Forelimb muscle (tissue), 1 donor: Measurements from ENCODE around the gene FBXO41. TPM values are rescaled to one million over a fixed set of nuclear protein-coding genes. Genes with fewer than 3 reads are reported as not detected.
"Not testable (repeated sequence)": the region's sequence is repeated elsewhere in the genome, so short reads cannot be mapped to it uniquely, and the experiment has no call there.

Experiments used
- DNase-seq: peaks from one replicate; pipeline ENCODE4 v3.0.0-alpha.2; 2013; ENCODE audit warnings: low read depth
- polyA plus RNA-seq: library from polyadenylated mRNA; unstranded; fragments of 120-200 nt; gene quantifications from one replicate; pipeline ENCODE4 v1.2.1, GENCODE V29; 2013; ENCODE audit not compliant: insufficient read length

Gene FBXO41
- polyA plus RNA-seq, 1 donor: 0.18 TPM

- DNase-seq: no peak
These were observed 1.9 kb upstream of the FBXO41 start for GRCh38 chr2:73286134-73286655.

DNA sequence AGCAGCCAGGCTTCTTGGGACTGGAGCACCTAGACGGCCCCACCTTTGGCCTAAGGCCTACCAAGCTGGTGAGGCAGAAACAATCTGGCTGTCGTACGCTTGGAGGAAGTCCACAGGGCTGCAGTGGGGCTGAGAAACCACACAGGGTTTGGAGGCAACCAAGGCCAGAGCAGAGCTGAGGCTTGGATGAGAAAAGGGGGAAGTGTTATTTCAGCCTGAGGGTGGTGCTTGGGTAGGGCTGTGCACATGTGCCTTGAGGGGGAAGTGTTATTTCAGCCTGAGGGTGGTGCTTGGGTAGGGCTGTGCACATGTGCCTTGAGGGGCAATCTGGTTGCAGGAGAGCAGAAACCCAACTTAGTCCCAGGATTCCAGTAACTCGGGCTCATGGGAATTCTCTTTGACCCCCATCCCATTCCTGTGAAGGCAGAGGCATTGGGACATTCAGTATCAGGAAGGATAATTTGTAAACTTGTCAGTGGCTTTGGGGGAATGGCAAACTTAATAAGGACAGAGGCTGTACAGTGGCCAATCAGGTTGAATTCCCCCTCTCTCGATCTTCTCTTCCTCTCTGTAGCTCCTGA lies 971 bp upstream of the FBXO41 start:
- DNase-seq: no peak

- DNase-seq: no peak
These were observed 558 bp downstream of the FBXO41 start for GRCh38 chr2:73283545-73284295.

- DNase-seq: no peak
These were observed 1.2 kb downstream of the FBXO41 start for GRCh38 chr2:73282924-73283544.

- no peak for DNase-seq
These were observed 3.0 kb downstream of the FBXO41 start for GRCh38 chr2:73281244-73281643.

GRCh38 chr2:73279852-73280251 lies 4.4 kb downstream of the FBXO41 start:
- DNase-seq: no peak

- no peak for DNase-seq
These were observed 12.0 kb downstream of the FBXO41 start for GRCh38 chr2:73272270-73272669.

GRCh38 chr2:73269686-73270465 lies 14.4 kb downstream of the FBXO41 start:
- no peak for DNase-seq

DNA sequence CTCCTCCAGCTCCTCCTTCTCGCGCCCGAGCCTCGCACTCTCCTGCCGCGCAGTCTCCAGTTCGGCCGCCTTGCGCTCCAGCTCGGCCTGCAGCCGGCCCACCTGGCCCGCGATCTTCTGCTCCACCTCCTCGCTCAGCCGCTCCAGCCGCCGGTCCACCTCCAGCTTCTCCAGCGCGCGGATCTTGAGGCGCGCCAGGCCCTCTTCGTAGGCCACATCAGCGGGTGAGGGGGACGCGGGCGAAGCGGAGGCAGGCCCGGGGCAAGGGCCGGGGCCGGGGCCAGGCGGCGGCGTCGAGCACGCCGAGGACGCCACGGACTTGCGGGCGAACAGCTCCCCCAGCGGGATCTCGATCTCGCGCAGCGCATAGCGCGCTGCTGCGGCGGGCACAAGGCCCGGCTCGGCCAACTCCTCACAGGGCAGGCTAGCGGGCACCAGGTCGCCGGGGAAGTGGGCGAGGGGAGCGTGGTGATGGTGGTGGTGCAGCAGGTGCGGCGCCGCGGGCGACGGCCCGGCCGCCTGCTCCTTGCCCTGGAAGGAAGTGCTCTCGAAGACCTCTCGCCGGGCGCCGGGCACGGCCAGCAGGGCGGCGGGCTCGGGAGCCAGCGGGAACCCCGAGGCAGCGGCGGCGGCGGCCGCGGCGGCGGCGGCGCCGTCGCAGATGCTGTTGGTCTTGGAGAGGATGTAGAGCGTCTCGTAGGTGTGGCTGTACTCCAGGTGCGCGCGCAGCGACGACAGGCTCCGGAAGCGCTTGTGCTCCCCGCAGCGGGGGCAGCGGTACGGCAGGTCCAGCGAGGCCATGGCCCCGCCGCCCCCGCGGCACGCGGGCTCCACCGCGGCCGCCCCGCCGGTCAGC lies 15.2 kb downstream of the FBXO41 start:
- DNase-seq: no peak

- DNase-seq: no peak
These were observed 15.9 kb downstream of the FBXO41 start for GRCh38 chr2:73268366-73268829.

- DNase-seq: no peak
These were observed 17.3 kb downstream of the FBXO41 start for GRCh38 chr2:73267008-73267407.

DNA sequence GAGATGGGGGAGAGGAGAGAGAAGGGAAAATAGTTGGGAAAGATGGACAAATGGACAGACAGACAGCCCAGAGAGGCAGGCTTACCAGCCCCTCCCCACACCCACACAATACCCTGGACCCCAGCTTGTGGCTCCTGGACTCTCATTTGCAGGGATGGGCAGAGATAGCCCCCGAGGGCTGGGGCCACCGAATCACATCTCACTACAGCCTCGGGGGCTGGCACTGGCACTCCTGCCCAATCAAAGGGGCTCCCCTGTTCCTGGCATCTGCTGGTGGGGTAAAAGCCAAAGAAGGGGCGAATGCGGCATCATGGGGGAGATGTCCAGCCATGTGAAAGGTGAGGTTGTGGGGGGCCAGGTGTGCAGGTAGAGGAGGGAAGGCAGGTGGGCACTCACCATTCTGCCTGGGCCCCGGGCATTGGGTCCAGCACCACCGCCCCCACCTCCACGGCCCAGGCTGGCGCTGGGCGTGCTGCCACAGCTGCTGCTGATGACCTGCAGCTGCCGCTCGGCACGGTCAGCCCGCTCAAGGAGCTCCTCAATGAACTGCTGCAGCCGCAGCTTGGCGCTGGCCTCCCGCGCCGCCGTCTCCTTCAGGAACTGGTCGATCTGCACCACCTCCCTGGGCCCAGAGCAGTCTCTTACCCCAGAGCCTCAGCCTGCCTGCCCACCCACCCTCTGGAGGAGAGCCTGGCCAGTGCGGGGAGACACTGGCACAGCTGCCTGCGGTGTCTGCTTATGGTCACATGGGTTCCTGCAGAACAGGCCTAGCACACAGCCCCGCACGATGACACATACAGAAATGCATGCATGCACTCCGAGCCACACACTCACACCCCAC lies 18.0 kb downstream of the FBXO41 start:
- DNase-seq: no peak

GRCh38 chr2:73265298-73266060 lies 18.8 kb downstream of the FBXO41 start:
- no peak for DNase-seq

DNA sequence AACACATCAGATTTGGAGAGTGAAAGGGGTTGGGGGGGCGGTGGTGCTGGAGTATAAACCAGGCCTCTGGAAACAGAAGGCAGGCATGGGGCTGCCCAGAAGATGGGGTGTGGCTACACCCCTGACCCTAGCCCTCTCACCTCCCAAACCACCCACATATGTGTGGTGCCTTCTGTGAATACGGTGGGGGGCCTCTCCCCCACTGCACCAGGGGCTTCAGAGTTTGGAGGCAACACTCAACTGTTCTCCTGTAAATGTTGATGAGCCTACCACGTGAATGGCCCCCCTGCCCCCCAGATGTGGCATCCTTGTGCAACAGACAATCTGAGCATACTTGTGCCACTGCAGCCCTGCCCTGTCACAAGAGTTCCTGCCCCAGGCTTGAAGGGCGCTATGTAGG lies 19.5 kb downstream of the FBXO41 start:
- DNase-seq: no peak

DNA sequence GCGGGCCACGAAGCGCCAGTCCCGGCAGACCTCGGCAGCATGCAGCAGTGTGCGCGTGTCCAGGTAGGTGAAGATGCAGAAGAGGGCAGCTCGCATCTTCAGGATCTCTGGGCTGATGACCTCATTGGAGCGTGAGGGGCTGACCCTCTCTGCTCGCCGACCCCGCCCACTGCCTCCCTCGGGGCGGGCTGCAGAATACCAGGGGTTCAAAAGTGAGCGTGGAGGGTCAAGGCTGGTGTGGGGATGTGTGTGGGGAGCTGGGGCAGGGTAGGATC lies 20.0 kb downstream of the FBXO41 start:
- no peak for DNase-seq

DNA sequence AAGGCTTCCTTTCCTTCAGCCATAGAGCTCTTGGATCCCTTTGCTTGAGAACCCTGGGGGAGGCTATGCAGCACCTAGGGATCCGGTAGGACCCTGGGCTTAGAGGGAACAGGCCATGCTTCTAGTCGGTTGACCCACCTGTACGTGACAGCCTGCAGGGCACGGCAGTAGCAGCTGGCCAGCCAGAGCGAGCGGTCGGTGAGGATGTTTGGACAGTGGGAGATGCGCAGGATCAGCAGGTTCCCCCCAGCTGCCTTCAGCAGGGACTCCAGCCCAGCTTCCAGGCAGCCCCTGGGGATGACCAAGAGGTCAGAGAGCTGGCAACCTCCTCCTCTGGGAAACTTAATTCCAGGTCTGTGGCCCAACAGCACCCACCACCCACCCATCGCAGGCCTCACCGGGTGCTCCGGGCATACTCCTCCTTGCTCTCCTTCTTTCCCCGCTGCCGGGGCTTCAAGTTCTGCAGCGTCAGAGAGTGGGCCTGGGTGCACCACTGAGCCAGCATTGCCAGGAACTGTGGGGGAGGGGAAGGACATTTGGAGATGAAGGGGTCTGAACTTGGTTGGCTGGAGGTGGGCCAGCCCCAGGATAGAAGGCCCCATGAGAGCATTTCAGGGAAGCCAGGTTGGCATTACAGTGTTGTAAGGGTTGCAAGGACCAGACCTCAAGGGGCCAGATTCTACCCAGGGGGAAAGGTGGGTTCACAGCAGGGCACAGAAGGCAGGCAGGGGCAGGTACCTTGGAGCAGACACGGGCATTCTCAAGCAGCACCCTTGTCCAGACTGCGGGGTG lies 20.5 kb downstream of the FBXO41 start:
- DNase-seq: no peak

DNA sequence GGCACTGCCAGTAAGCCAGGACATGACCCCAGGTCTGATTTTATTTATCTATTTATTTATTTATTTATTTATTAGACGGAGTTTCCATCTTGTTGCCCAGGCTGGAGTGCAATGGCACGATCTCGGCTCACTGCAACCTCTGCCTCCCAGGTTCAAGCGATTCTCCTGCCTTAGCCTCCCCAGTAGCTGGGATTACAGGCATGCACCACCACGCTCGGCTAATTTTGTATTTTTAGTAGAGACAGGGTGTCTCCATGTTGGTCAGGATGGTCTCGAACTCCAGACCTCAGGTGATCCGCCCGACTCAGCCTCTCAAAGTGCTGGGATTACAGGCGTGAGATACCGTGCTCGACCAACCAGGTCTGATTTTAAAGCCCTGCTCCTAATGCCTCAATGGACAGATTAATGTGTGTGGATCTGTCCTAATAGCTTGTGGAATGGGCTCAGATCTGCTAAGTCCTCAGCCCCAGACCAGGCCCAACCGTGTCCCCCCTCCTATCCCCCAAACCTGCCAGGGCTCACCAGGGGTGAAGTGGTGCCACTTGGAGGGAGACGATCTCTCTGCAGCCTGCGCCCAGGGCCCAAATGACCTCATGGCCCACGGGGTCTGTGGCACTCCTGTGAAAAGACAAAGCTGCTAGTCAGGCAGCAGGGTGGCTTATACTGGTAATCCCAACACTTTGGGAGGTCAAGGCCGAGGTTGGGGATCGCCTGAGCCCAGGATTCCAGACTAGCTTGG lies 21.4 kb downstream of the FBXO41 start:
- DNase-seq: not testable (repeated sequence)

GRCh38 chr2:73262108-73262651 lies 22.1 kb downstream of the FBXO41 start:
- DNase-seq: no peak
